ENCODE data around the gene IQSEC1.

DNA sequence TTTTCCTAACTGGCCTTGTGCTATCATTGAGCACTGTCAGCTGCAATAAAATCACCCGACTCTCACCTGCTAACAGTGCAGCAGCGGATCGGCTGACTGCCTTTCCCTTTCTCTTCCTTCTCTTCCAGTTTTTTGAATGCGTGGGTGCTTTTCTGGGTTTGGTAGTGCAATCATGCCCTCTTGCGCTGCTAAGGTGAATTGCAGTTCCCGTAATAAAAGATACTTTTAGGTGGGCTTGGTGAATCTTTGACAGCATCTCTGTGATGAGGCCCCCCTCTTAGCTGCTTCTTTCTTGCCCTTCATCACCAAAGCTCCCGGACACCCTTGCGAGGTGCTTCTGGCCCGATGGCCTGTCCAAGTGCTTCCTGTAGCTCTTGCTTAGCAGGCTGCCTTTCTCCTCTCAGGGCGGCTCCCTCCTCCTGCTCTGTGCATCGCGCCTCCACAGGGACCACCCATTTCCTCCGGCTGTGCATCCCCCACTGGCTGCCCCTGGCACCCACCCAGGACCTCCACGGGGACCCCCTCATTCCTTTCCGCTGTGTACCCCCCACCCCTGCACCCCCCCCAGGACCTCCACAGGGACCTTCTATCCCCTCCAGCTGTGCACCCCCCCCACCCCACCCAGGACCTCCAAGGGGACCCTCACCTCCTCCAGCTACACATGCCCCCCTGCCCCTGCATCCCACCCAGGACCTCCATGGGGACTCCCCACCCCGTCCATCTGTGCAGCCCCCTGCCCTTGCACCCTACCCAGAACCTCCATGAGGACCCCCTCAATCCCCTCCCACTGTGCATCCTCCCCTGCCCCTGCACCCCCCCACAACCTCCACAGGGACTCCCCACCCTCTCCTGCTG is 181.0 kb downstream of the IQSEC1 start:
- TF ChIP-seq, protein P1, sequence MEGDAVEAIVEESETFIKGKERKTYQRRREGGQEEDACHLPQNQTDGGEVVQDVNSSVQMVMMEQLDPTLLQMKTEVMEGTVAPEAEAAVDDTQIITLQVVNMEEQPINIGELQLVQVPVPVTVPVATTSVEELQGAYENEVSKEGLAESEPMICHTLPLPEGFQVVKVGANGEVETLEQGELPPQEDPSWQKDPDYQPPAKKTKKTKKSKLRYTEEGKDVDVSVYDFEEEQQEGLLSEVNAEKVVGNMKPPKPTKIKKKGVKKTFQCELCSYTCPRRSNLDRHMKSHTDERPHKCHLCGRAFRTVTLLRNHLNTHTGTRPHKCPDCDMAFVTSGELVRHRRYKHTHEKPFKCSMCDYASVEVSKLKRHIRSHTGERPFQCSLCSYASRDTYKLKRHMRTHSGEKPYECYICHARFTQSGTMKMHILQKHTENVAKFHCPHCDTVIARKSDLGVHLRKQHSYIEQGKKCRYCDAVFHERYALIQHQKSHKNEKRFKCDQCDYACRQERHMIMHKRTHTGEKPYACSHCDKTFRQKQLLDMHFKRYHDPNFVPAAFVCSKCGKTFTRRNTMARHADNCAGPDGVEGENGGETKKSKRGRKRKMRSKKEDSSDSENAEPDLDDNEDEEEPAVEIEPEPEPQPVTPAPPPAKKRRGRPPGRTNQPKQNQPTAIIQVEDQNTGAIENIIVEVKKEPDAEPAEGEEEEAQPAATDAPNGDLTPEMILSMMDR (IDR thresholded peaks at IDR 0.05): peak; percentile 94
- TF ChIP-seq EZH2 (IDR thresholded peaks at IDR 0.05; ENCODE audit: borderline replicate concordance, insufficient read depth, low read depth, low read length, poor library complexity, severe bottlenecking): no peak
